ENCODE data around the gene DNAJC25.
"Not testable (repeated sequence)": the region's sequence is repeated elsewhere in the genome, so short reads cannot be mapped to it uniquely, and the experiment has no call there.

The DNAJC25 gene

DNA sequence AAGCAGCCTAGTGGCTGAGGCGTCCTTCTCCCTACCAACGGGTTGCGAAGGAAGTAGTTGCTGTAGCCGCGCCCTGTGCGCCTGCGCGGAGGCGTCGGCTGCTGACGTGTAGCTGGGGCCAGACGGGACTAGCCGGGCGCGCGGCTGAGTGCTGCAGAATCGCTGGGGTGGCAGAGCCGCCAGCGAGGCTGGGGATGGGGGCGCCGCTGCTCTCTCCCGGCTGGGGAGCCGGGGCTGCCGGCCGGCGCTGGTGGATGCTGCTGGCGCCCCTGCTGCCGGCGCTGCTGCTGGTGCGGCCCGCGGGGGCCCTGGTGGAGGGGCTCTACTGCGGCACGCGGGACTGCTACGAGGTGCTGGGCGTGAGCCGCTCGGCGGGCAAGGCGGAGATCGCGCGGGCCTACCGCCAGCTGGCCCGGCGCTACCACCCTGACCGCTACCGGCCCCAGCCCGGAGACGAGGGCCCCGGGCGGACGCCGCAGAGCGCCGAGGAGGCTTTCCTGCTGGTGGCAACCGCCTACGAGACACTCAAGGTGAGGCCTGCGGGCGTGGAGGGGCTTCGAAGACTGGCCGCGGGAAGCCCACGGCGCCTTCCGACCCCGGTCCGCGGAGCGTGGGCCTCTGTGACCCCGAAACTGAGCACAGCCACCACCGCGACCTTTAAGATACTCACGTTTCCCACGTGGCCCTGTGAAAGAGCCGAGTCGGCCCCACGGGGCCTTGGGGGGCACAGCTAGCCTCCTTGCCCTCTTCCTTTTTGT is at the start of gene DNAJC25:
TSS of gene DNAJC25 (plus strand) at position 121 of the 758 bp plus-strand sequence. CDS start at position 195, 74 bp downstream.
- peak; percentile 95 for DNase-seq

DNA sequence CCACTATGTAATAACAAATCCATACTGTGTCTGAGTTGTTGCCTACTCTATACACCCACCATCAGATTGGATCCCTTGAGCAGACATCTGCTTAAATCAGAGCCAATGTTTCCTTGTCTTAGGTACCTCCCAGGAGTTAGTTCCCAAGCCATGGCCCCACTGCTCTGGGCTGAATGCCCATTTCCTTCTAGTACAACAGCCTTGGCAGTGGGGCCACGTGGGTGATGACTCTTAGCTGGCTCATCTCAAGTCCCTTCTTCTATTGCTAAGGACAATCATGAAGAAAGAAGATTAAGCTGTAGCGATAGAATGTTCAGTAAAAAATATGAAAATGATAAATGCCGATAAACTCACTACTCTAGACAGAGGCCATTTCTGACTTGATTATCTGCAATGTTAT is 48.2 kb upstream of the DNAJC25 start:
- no peak for DNase-seq

GRCh38 chr9:111586378-111586777 is 44.8 kb upstream of the DNAJC25 start:
- DNase-seq = no peak

GRCh38 chr9:111588846-111589245 is 42.3 kb upstream of the DNAJC25 start:
- DNase-seq = no peak

DNA sequence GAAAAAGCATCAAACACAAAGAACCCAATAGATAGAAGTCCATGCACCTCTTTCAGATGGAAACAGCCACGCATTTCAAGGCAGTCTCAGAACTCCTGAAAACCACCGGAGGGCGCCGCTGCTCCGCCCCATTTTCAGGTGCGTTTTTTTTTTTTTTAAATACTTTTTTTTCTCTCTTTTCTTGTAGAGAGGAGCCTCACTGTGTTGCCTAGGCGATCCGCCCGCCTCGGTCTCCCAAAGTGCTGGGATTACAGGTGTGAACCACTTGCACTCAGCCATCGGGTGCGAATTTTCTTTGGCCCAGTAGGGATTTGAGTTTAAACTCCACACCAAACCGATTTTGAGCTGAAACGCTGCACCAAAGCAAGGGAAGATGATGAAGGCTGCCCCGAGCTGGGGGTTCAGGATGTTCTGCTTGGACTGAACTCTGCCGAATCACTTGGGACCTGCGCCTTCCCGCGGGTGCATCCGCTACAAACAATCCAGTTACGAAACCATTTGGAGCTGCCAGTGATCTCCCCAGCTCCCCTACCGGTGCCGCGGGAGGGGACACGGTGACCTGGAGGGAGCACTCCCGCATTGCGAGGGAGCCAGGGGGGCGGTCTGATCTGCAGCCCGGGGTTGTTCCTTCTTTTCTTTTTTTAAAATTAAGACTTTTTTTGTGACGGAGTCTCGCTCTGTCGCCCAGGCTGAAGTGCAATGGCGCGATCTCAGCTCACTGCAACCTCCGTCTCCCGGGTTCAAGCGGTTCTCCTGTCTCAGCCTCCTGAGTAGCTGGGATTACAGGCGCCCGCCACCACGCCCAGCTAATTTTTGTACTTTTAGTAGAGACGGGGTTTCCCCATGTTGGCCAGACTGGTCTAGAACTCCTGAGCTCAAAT is 33.0 kb upstream of the DNAJC25 start:
- peak; percentile 73 for DNase-seq

- peak; percentile 56 for DNase-seq
These were observed 32.4 kb upstream of the DNAJC25 start for GRCh38 chr9:111598733-111599091.

DNA sequence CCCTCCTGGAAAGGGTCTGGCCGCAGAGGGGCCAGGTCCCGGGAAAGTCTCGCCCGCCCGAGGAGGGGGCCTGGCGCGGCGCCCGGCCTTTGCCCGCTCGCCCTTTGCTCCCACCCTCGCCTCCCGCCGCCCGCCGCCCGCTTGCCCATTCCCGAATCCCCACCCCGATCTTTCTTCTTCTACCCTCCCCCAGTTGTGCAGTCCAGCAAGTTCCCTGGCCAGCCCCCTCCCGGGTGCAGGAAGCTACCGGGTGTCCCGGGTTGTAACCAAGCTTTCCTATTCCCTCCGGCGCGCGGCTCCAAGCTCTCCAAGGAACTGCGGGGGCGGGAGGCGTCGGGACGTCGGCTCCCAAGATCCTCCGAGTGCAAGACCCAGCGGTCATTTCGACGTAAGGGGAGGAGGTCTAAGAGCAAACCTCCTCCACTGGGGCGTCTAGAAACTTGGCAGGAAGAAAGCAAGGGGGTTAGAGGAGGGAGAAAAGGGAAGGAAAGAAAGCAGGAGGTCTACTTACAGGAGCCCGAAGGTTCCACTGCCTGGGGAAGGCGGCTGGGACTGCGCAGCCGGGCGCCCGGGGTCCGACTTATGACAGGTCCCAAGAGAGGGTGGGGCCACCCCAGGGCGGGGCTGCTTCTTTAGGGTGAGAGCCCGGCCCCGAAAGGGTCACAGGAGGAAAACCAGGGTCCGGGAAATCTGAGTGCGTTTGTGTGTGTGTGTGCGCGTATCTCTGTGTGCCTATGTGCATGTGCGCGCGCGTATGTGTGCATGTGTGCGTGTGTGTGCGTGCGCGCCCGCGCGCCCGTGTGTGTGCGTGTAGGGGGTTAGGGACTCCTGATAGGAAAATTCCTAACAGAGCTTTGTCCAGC is 31.8 kb upstream of the DNAJC25 start, which contains the start of gene PTGR1:
TSS of gene PTGR1 (minus strand) at position 556 of the 863 bp plus-strand sequence. CDS start 2,225 bp downstream, outside the sequence.
- DNase-seq = peak; percentile 65

- DNase-seq = no peak
These were observed 31.2 kb upstream of the DNAJC25 start for GRCh38 chr9:111599955-111600343.

DNA sequence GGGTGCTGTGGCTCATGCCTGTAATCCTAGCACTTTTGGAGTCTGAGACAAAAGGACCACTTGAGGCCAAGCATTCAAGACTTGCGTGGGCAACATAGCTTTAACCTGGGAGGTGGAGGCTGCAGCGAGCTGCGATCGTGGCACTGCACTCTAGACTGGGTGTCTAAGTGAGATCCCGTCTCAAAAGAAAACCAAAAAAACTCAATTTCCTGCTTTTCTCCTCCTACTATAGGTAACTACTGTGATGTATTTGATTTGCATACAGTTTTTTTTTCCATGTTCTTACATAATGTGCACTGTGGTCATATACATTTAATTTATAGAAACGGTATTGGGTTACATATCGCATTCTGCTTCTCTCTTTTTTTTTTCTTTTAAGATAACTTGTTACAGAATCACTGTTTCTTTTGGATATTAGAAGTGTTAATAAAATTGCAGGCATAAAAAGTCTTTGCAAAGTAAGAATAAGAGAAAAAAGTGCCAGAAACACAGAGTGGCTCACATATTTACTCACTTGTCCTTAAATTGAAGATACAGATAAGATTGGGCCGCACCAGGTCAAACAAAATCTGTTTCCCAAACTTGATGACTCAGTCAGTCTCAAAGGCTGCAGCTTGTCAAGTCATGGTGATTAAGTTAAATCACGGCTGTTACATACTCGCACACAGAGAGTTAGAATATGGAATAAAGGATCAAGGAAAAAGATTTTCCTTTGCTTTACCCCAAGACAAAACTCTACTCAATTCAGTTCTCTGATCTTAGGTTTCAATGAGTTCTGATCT is 29.7 kb upstream of the DNAJC25 start:
- no peak for DNase-seq

- DNase-seq = no peak
These were observed 28.1 kb upstream of the DNAJC25 start for GRCh38 chr9:111603041-111603440.

DNA sequence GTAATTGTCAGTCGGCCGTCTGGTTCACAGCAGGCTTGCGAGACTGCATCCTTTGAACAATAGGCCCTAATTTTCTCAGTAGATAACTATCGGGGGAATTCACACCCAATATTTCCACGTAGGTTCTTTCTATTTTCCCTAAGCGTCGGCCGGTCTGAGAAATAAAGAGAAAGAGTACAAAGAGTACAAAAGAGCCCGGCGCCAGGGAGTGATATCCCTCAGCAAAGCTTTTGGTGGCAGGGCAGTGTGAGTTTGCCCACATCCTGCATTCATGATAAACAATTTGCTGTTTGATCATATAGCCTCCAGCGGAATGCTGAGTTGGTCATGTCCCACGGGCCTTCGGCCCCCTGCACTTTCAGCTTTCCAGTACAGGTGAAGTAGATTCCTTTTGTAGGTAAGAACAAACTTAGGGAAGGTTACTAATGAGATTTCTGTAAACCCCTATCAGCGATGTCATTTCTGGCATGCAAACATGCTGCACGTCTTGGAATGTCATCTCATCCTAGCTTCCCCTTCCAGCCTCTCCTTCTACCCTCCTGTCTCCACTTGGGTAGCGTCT is 27.0 kb upstream of the DNAJC25 start:
- DNase-seq = no peak

DNA sequence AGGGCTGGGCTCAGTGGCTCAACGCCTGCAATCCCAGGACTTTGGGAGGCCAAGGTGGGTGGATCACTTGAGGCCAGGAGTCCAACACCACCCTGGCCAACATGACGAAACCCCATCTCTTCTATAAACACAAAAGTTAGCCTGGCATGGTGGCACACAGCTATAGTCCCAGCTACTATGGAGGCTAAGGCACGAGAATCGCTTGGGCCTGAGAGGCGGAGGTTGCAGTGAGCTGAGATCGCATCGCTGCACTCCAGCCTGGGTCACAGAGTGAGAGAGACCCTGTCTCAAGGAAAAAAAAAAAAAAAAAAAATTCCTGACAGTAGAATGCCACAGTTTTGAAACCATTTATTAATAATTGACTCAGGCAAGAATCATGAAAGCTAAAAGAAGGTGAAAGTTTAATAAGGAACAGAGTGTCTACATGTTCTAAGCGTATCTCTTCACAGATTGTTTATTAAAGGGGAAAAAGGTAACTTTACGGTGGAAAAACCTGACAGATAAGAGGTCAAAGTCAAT is 26.0 kb upstream of the DNAJC25 start:
- DNase-seq = no peak

- no peak for DNase-seq
These were observed 21.0 kb upstream of the DNAJC25 start for GRCh38 chr9:111610149-111610548.

GRCh38 chr9:111610845-111611244 is 20.3 kb upstream of the DNAJC25 start:
- DNase-seq = no peak

DNA sequence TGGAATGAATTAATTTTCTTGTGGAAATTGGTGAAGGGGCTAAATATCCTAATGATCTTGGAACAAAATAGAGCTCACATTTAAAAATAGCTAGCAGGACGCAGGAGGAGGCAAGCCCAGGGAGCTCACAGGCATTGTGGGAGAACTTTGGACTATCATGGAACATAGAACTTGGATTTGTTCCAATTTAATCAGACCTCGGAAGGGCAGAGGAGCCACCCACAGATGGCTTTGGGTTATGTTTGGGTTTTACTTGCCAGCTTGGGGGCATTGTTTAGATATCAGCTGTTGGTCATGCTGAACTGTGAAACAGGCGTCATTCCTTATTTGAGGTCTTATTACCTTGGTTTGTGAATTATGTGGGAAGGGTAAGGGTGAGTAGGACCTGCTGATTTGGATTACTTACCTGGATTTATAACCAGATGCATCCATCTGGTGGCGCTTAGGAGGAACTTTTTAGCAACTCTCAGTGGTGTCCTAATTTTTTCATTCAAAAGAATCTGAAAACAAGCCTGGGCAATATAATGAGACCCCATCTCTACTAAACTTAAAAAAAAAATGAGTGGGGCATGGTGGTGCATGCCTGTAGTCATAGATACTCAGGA is 17.6 kb upstream of the DNAJC25 start:
- DNase-seq = no peak

DNA sequence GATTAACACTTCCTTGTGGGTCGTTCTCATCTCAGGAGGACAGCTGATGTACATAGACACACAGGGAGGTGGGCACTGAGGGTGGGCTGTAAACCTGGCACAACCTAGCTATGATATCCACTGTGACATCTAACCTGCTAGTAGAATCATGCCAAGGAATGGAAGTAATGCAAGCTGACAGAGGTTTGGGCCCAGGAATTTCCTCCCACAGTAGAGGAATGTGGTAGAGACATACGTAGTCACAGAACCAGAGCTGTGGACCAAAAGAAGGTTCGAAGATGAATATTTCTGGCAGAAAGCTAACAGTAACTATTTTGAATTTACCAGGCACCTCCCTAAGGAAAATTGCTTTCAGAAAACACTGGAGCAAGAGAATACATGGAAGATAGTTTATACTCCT is 15.2 kb upstream of the DNAJC25 start:
- DNase-seq = no peak

DNA sequence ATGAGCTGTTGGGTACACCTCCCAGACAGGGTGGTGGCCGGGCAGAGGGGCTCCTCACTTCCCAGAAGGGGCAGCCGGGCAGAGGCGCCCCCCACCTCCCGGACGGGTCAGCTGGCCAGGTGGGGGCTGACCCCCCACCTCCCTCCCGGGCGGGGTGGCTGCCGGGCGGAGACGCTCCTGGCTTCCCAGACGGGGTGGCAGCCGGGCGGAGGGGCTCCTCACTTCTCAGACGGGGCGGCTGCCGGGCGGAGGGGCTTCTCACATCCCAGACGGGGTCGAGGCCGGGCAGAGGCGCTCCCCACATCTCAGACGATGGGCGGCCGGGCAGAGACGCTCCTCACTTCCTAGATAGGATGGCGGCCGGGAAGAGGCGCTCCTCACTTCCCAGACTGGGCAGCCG is 13.8 kb upstream of the DNAJC25 start:
- DNase-seq = not testable (repeated sequence)

GRCh38 chr9:111621895-111622480 is 9.1 kb upstream of the DNAJC25 start:
- DNase-seq = no peak

DNA sequence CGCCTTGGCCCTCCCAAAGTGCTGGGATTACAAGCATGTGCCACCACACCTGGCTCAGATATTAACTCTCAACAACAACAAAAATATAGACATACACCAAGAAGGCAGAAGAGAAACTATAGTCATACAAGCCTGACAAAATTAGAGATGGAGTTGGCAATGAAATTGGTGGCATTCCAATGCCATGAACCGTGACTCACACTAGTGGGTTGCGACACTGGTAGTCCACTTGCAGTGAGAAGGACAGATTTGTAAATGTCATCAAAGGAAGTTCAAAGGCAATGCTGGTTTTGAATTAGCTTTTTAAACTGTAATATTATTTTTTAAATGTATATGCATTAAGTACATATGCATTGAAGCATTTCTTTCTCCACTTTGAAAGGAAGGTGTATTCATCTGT is 8.5 kb upstream of the DNAJC25 start:
- no peak for DNase-seq

DNA sequence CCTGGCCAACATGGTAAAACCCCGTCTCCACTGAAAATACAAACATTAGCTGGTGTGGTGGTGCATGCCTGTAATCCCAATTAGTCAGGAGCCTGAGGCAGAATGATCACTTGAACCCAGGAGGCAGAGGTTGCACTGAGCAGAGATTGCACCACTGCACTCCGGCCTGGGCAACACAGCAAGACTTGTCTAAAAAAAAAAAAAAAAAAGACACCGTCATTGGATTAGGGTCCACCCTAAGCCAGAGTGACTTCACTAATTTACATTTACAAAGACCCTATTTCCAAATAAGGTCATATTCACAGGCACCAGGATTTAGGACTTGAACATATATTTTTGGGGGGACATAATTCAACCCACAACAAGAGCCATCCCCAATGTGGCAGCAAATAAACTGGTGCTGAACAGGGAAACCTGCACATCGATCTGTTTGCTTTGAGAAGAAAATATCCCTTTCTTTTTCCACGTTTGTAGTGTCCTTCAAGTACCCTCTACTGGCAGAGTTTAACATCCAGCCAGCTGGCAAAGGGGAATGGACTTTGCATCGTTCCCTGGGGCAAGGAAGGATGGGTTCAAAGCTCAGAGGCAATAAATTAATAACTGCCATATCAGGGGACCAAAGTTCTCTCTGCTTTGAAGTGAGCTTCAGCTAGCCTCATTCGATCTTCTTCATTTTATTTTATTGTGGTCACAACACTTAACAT is 3.7 kb upstream of the DNAJC25 start:
- DNase-seq = no peak
